Measurements from ENCODE around the gene TNRC6C. TPM values are rescaled to one million over a fixed set of nuclear protein-coding genes. Genes with fewer than 3 reads are reported as not detected.
"Not testable (repeated sequence)": the region's sequence is repeated elsewhere in the genome, so short reads cannot be mapped to it uniquely, and the experiment has no call there.

Gene TNRC6C
- total RNA-seq, 4 donors from 2014 or later, result 9.1 to 32.7 (median 14.3) TPM

DNA sequence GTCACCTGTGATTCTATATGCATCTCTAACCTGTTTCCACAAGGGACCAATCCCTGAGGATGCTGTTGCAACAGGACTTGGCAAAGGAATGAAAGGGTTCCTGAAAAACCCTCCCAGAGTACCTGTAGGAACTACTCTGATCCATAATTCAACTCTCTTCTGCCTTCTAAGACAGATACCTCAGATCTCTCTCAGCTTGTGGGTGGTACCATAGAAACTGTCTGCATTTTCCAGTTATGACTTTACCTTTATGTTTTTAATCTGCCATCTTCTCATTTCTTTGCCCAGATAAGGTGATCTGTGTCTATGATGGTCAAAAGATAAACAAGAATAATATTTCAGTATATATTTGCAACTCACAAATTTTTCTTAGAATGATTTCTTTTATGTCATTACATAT is 105.0 kb downstream of the TNRC6C start:
- Histone ChIP-seq H3K9me3 (no peaks in the 10 kb centered on the region), H3K27ac (no peak overlapping the region), H3K4me3 (replicated peaks in 1 of 3) (no peak overlapping the region), H3K36me3 (peaks cover 0 to 2% of the 10 kb centered on the region in 2 donors), H3K4me1 (peaks cover 0 to 5% of the 10 kb centered on the region in 2 donors), H3K27me3 (no peaks in the 10 kb centered on the region)
- no peak for DNase-seq
- intact Hi-C loops (cut with DNase I), result no loop called here
- no peak for TF ChIP-seq POLR2A (IDR thresholded peaks at IDR 0.05)
- TF ChIP-seq, protein P1, sequence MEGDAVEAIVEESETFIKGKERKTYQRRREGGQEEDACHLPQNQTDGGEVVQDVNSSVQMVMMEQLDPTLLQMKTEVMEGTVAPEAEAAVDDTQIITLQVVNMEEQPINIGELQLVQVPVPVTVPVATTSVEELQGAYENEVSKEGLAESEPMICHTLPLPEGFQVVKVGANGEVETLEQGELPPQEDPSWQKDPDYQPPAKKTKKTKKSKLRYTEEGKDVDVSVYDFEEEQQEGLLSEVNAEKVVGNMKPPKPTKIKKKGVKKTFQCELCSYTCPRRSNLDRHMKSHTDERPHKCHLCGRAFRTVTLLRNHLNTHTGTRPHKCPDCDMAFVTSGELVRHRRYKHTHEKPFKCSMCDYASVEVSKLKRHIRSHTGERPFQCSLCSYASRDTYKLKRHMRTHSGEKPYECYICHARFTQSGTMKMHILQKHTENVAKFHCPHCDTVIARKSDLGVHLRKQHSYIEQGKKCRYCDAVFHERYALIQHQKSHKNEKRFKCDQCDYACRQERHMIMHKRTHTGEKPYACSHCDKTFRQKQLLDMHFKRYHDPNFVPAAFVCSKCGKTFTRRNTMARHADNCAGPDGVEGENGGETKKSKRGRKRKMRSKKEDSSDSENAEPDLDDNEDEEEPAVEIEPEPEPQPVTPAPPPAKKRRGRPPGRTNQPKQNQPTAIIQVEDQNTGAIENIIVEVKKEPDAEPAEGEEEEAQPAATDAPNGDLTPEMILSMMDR (IDR thresholded peaks at IDR 0.05), result no peak

DNA sequence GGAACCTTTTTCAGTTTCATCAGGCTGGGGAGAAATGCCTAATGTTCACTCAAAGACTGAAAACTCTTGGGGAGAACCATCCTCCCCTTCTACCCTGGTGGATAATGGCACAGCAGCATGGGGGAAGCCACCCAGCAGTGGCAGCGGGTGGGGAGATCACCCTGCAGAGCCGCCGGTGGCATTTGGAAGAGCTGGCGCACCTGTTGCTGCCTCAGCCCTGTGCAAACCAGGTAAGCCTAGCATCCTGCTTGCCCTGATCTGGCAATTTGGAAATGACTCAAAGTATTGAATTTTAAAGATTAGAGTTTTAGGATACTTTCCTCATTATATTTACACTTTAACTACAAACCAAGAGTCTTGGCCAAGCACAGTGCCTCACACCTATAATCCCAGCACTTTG is 106.2 kb downstream of the TNRC6C start:
- DNase-seq, result no peak
- no peaks in the 10 kb centered on the region for H3K4me1 ChIP-seq
- peaks cover 0 to 6% of the 10 kb centered on the region in 2 donors for H3K36me3 ChIP-seq
- H3K4me3 ChIP-seq (replicated peaks in 1 of 3), result no peak overlapping the region
- H3K27me3 ChIP-seq, result no peaks in the 10 kb centered on the region
- intact Hi-C loops (cut with DNase I), result no loop called here
- 95 to 97% methylated on average over 4 of the region's 4 CpGs for WGBS, 2 donors
- TF ChIP-seq, protein P1 (IDR thresholded peaks at IDR 0.05), result no peak
- no peak for TF ChIP-seq POLR2A (IDR thresholded peaks at IDR 0.05)
- H3K9me3 ChIP-seq, result no peaks in the 10 kb centered on the region
- H3K27ac ChIP-seq, result no peak overlapping the region

DNA sequence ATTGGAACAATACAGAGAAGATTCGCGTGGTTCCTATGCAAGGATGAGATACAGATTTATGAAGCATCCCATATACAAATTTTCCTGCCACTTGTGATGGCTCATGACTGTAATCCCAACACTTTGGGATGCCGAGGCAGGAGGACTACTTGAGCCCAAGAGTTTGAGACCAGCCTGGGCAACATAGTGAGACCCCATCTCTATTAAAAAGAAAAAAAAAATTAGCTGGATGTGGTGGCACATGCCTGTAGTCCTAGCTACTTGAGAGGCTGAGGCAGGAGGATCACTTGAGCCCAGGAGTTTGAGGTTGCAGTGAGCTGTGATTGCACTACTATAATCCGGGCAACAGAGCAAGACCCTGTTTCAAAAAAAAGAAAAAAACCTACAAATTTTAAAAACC is 108.5 kb downstream of the TNRC6C start:
- 95% methylated on average over 4 of the region's 4 CpGs for WGBS, 2 donors

DNA sequence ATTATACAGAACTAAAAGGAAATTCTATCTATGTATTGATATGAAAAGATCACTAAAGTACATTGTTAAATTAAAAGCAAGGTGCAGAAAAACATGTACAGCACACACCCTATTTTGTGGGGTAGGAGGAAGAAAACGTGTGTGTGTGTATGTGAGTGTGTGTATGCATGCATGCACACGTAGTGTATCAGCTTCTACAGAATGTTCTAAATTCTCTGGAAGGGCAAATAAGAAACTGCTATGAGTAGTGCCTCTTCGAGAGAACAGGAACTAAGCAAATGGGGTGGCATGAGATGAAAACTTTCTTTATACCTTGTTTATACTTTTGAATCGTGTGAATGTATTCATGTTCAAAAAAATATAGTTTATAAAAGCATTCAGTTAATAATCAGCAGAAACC is 111.2 kb downstream of the TNRC6C start:
- Histone ChIP-seq H3K27me3 (no peaks in the 10 kb centered on the region), H3K9me3 (no peaks in the 10 kb centered on the region), H3K4me1 (no peaks in the 10 kb centered on the region), H3K4me3 (replicated peaks in 1 of 3) (no peak overlapping the region), H3K36me3 (peaks cover 27 to 41% of the 10 kb centered on the region in 2 donors), H3K27ac (no peak overlapping the region)
- no peak for DNase-seq
- WGBS, 2 donors, result 79 to 84% methylated on average over 4 of the region's 4 CpGs
- TF ChIP-seq, protein P1 (IDR thresholded peaks at IDR 0.05), result no peak
- no peak for TF ChIP-seq POLR2A (IDR thresholded peaks at IDR 0.05)
- intact Hi-C loops (cut with DNase I), result no loop called here

More for the DNA sequence above, 108.5 kb downstream of the TNRC6C start:
- H3K27ac ChIP-seq; H3K4me3 ChIP-seq (replicated peaks in 1 of 3); intact Hi-C loops (cut with DNase I); DNase-seq; H3K4me1 ChIP-seq; H3K27me3 ChIP-seq; H3K9me3 ChIP-seq: not testable (repeated sequence)
- peaks cover 8 to 17% of the 10 kb centered on the region in 2 donors for H3K36me3 ChIP-seq

DNA sequence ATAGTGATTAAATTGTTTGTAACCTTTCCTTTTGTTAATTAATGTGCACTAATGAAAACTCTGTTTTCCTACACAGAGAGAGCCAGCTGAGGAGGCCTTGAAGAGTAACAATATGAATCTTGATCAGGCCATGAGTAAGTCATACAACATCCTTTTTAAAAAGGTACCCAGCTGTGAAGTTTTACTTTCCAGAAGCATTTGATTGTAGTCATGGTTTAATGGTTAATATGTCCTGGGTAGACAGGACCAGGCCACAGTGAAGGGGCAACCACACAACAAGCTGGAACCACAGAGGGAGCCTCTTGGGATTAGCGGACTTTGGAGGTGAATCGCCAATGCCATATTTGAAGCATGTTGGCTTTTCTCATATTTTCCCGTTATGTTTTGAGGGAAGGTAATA is 114.5 kb downstream of the TNRC6C start:
- 96 to 98% methylated on average over 3 of the region's 3 CpGs for WGBS, 2 donors
- Histone ChIP-seq H3K27me3 (no peaks in the 10 kb centered on the region), H3K4me1 (no peaks in the 10 kb centered on the region), H3K4me3 (replicated peaks in 1 of 3) (no peak overlapping the region), H3K9me3 (no peaks in the 10 kb centered on the region), H3K36me3 (peaks cover 39 to 68% of the 10 kb centered on the region in 2 donors), H3K27ac (no peak overlapping the region)
- no peak for TF ChIP-seq POLR2A (IDR thresholded peaks at IDR 0.05)
- TF ChIP-seq, protein P1 (IDR thresholded peaks at IDR 0.05), result no peak
- intact Hi-C loops (cut with DNase I), result no loop called here
- DNase-seq, result no peak

DNA sequence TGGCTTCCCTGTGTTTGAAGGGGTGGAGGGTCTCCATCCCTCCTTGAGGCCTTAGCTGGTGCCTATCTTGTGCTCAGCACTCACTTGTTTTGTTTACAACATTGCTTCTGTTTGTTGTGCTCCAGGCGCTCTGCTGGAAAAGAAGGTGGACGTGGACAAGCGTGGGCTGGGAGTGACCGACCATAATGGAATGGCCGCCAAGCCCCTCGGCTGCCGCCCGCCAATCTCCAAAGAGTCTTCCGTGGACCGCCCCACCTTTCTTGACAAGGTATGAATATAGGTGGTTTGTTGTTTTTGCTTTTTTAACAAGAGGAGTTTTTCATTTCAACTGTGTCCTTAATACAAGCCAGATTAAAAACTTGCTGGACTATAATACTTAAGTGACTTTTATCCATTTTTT is 116.5 kb downstream of the TNRC6C start:
- H3K4me3 ChIP-seq (replicated peaks in 1 of 3), result no peak overlapping the region
- no peaks in the 10 kb centered on the region for H3K27me3 ChIP-seq
- TF ChIP-seq POLR2A (IDR thresholded peaks at IDR 0.05), result no peak
- TF ChIP-seq, protein P1 (IDR thresholded peaks at IDR 0.05), result no peak
- intact Hi-C loops (cut with DNase I), result no loop called here
- peaks cover 41 to 80% of the 10 kb centered on the region in 2 donors for H3K36me3 ChIP-seq
- H3K27ac ChIP-seq, result no peak overlapping the region
- WGBS, 2 donors, result 95 to 96% methylated on average over 10 of the region's 10 CpGs
- H3K4me1 ChIP-seq, result no peaks in the 10 kb centered on the region
- DNase-seq, result no peak
- H3K9me3 ChIP-seq, result no peaks in the 10 kb centered on the region
